ENCODE measurements around the gene SUFU.
A peak's percentile ranks its signal among the peaks of the same experiment; 100 is the strongest.
"Not testable (repeated sequence)": the region's sequence is repeated elsewhere in the genome, so short reads cannot be mapped to it uniquely, and the experiment has no call there.

SUFU gene

DNA sequence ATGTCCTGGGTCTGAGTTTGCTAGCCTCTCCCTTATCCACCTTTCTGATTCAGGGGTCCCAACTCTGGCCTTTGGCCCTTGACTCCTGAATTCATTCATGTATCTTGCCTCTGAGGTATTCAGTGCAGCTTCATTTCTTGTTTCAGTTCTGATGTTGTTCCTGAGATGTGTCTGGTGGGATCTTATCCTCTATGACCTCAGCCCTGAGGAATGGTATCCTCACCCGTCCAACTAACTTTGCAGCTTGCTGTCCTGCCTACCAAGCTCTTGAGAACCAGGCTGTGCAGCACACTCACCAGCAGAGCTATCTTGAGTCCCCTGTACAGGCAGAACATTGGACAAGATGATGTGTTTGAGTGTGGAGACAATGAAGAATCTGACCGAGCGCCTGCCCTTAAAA is 13.8 kb downstream of the SUFU start:
- no peak for DNase-seq

DNA sequence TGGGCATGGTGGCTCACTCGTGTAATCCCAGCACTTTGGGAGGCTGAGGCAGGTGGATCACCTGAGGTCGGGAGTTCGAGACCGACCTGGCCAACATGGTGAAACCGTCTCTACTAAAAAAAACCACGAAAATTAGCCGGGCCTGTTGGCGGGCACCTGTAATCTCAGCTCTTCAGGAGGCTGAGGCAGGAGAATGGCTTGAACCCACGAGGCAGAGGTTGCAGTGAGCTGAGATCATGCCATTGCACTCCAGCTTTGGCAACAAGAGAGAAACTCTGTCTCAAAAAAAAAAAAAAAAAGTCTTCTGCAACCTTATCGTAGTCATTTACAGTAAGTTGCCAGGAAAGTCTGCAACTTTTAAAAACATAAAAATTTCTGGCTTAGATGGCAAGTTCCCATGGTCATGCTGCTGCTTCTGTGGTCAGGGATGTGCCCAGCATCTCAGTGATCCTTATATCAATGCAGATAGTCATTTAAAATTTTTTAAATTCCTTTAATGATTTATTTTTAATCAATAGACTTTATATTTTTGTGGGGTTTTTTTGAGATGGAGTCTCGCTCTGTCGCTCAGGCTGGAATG is 15.6 kb downstream of the SUFU start:
- DNase-seq = no peak

DNA sequence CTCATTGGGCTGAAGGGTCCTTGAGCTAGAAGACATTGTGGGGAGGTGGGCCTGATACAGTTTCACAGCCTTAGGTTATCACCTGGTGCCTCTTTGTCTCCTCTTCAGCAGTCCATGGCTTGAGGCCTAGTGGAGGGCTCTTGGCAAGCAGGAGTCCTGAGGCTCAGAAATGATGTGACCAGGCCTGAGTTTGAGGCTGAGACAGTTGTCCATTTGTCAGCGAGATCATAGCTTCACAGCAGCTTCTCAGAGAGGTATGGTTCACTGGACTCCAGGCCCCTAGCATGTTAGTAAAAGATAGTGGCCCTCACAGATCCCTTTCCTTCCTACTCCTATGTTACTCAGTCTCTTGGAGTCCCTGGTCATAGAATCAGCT is 19.1 kb downstream of the SUFU start:
- DNase-seq = no peak

DNA sequence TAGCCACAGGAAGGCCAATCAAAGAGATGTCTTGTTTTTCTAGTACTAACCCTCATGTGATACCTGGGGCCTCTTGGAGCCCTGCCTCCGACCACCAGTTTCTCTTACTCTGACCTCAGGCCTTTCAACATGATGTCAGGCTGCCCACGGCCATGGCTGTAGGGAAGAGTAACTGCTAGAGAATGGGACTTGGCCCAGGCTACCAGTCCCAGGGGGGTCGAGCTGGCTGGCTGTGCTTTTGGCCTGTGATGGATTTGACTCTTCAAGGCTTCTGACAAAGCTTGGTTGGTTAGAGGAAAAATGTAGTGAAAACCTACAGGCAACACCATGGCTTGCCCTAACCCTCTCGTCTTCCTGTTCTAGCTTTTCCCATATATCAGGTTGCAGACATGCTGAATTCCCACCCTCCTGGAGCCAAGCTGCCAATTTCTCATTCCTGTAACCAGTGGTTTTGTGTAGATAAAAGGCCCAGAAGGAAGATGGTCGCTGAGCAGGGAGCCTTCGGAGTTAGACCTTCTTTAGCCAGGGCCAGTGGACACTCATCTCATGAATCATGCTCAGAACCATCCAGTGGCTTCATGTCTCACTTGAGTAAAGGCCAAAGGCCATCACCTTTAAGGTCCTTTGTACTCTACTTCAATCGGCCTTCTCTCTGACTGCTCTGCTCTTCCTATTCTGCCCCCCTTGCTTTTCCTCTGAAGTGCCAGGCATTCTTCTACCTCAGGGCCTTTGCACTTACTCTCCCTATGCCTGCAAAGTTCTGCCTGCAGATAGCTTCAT is 19.7 kb downstream of the SUFU start:
- DNase-seq = no peak

DNA sequence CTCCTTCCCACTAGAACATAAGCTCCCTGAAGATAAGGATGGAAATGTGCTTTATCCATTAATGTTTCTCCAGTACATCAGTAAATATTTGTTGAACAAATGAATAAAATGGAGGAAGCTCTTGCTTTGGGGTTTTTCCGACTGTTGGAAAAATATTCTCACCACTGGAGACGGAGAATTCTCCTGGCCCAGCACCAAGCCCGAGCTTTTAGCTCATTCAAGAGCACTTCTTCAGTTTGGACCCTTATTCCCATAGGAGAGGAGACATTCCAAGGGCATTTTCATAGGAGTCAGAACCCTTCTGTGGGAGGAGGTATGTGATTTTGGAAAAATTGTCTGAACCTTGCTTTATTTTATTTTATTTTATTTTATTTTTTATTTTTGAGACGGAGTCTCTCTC is 21.0 kb downstream of the SUFU start:
- DNase-seq = no peak

DNA sequence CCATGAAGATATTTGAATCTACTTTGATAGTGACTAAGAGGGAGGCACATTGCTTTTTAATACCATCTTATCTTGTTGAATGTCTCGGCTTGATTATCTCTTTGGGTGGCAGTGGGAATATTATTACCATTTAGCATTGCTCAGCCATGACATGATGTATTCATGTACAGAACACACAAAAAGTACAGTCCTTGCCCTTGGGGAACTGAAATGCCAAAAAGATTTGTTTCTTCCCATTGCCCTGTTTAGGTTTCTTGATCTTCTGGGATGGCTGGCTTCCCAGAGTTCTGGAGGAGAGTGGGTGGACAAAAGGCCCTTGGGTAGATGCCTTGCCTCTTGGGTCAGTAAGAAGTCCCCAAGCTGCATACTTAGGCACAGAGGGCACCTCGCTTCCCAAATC is 23.8 kb downstream of the SUFU start:
- DNase-seq = no peak

DNA sequence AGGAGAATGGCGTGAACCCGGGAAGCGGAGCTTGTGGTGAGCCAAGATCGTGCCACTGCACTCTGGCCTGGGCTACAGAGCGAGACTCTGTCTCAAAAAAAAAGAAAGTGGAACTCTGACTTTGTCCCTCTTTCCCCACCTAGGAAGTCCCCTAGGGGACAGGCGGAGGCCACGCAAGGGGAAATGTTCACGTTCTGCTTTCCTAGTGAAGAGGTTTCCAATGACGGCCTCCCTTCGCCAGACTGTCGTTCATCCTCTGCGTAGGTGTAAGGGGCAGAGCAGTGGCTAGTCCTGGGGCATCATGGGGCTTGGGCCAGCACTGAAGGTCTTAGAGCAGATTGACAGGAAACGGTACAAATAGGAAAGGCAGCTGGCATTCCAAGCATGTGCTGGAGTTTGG is 30.6 kb downstream of the SUFU start:
- DNase-seq = no peak

DNA sequence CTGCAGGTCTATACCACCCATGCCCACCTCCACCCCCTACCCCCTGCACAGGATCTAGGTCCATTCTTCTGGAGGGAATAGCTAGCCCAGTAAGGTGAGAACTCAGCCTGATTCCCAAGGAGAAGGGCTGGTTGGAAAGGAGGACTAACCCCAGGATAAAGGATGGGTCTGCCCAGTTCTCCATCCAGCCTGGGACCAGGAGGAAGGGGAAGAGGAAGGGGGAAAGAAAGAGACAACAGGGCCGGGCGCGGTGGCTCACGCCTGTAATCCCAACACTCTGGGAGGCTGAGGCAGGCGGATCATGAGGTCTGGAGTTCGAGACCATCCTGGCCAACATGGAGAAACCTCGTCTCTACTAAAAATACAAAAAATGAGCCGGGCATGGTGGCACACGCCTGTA is 31.2 kb downstream of the SUFU start:
- not testable (repeated sequence) for DNase-seq

DNA sequence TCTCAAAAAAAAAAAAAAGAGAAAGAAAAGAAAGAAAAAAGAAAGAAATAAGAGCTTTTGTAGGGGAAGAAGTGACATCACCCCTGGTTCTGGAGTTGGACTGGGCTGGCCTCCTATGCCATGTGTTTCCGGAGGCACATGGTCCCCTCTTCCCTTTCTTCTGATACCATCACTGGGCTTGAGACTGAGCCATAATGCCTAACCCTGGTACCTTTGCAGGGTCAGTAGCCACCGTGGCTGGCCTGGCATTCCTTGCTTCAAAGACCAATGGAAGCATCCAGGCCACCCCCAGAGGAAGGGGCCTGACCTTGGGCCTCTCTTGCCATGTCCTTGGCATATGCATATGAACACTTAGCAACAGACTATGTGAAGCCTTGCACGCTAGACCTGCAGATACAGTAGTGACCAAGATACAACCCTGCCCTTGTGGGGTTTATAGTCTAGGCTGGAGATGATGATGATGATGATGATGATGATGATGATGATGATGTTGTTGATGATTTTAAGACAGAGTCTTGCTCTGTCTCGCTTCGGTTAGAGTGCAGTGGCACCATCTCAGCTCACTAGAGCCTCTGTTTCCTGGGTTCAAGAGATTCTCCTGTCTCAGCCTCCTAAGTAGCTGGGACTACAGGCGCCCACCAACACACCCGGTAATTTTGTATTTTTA is 31.8 kb downstream of the SUFU start:
- no peak for DNase-seq

DNA sequence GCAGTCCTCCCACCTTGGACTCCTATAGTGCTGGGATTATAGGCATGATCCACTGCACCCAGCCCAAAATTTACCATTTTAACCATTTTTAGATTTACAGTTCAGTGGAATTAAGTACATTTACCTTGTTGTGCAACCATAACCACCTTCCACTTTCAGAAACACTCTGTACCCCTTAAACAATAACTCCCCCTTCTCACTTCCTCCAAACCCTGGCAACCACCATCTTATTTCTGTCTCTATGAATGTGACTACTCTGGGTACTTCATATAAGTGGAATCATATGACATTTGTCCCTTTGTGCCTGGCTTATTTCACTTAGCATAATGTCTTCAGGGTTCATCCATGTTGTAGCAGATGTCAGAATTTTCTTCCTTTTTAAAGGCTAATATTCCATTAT is 33.6 kb downstream of the SUFU start:
- DNase-seq = no peak

DNA sequence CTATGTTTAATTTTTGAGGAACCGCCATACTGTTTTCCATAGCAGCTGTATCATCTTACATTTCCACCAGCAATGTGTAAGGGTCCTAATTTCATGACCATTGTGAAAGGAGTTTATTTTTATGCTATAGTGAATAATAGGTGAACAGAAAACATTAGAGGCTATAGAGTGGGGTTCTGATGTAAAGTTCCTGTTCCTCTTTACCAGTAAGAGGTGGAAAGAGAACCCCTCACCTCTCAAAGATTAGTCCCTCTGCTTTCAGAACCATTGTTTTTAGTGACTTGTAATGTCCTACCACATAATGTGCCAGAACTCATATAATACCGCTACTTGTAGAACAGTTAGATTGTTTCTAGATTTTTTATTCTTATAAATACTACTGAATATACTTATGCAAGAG is 34.2 kb downstream of the SUFU start:
- no peak for DNase-seq

DNA sequence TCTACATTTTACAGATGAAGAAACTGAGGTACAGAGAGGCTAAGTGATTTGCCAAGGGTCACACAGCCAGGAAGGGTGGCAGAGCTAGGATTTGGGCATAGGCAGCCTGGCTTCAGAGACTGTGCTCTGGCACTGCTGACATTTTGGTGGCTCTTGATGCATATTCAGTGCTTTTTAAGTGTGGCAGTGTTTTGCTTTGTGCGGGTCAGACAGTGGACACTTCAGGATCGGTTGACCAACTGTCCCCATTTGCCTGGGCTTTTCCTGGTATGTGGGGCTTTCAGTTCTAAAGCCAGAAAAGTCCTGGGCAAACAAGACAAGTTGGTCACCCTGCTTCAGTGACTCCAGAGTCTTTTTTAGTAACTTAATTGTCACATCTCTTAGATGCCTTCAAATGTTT is 35.0 kb downstream of the SUFU start:
- no peak for DNase-seq

DNA sequence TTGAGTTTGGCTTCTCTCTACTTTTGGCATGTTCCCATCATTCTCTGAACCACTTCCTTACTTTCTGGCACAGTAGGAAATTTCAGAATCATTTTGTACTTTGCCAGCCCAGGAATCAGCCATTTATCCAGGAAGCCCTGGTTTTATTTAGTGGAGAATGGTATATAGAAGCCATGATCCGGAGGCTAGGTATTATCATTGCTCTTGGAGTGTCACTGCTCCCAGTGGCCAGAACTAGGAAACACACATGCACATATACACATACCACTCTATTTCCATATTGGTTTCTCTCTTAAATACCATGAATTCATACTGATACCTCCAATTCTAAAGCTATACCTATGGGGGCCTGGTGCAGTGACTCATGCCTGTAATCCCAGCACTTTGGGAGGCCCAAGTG is 36.3 kb downstream of the SUFU start:
- DNase-seq = peak; percentile 1

DNA sequence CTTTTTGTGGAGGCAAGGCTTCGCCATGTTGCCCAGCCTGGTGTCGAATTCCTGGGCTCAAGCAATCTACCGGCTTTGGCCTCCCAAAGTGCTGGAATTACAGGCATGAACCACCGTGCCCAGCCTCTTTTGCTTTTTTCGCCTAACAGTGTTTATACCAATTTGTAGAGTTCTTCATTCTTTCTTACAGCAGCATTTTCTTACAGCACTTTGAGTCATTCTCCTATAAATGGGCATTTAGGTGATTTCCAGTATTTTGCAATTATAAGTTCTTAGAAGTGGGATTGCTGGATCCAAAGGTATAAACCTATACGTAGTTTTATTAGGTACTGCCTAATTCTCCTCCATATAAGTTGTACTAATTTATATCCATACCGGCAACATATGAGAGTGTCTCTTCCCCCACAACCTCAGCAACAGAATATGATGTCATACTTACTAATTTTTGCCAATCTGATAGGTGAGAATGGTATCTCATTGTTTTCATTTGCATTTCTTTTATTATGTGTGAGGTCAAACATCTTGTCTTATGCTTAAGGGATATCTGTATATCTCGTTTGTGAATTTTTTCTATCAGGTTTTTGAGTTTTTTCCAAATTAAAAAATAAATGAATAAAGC is 39.1 kb downstream of the SUFU start:
- no peak for DNase-seq

DNA sequence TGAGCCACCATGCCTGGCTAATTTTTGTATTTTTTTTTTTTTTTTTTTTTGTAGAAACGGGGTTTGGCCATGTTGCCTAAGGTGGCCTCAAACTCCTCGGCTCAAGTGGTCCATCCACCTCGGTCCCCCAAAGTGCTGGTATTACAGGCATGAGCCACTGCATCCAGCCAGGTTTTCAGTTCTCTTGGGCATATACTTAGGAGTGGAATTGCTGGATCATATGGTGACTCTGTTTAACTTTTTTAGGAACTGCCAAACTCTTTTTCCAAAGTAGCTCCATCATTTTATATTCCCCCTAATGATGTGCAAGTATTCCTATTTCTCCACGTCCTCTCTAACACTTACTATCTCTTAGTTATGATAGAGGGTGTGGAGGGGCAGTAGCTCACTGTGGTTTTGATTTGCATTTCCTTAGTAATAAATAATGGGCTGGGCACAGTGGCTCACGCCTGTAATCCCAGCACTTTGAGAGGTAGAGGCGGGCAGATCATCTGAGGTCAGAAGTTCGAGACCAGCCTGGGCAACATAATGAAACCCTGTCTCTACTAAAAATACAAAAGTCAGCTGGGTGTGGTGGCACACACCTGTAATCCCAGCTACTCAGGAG is 41.6 kb downstream of the SUFU start:
- no peak for DNase-seq

DNA sequence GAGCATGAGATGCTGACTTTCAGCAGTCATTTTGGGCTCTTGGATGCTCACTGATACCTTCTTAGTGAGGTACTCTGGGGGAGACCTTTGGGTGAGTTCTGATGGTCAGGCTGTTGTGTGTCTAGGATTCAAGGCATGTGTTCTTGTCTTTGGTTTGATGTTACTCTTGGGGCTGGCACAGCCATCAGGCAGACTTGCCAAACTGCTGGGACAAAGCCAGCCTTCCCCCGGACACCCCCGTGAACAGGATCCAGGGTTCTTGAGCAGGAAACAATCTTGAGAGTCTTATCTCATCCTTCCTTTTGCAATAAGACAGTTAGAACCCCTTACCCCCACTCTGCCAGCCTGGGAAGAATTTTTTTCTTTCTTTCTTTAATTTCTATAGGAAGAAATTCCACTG is 42.2 kb downstream of the SUFU start:
- DNase-seq = no peak

DNA sequence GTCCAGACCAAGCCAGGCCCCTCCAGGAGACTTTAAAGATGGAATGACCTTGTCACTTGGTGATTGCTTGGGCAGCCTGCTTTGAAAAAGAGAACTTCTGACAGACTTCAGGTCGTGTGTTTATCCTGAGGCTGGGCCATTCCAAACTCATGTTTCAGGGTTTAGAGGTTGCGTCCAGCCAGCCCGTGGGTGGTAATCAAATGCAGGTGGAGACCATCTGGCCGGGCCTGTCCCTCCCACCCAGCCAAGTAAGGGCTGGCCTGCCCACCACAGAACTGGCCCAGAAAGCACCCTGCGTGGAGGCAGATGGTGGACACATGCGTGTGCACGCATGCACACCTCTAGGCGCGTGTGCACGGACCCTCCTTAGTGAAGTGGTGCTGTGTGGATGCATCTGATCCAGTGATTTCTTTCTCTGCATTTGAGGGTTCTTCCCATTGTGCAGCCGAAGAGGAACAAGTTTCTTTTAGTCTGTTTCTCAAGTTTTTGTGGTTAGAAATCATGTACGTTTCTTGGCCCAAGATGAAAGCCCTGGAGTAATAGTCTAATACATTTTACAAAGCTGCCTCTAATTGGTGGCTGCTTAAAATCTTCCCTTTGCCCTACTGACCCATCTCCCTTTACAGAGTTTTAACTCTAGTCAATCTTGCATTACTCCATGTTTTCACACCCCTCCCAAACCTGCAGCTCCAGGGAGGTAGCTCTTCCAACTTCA is 43.0 kb downstream of the SUFU start:
- DNase-seq = no peak

DNA sequence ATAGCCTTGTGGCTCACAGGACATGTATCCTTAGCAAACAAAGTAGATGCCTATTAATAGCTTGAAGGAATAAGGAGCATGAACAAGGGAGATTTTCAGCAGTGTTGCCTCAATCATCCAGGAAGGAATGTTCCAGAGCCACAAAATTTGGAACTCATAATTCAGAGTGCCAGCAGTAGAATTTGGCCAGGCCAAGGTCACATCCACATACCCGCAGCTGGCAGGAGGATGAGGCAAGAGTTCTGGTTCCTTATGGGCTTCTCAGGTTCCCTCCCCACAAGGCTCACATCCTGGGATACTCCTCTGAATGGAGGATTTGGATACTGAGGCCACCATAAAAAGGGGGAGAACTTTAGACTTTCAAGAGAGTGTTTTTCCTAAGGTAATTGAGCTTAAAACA is 45.8 kb downstream of the SUFU start:
- DNase-seq = no peak

DNA sequence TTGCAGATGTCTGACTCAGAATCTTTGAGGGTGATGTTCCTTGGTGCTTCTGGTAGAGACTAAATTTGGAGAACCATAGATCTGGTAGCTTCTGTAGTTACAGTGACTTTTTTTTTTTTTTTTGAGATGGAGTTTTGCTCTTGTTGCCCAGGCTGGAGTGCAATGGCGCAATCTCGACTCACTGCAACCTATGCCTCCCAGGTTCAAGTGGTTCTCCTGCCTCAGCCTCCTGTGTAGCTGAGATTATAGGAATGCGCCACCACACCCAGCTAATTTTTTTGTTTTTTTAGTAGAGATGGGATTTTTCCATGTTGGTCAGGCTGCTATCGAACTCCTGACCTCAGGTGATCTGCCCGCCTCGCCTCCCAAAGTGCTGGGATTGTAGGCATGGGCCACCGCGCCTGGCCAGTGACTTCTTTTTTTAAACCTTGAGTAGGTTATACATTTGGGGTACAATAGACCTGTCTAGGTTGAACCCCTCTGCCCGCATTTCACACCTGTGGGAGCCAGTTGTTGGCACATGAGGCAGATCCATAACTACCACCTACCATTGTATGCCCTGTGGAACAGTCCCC is 47.0 kb downstream of the SUFU start:
- no peak for DNase-seq

DNA sequence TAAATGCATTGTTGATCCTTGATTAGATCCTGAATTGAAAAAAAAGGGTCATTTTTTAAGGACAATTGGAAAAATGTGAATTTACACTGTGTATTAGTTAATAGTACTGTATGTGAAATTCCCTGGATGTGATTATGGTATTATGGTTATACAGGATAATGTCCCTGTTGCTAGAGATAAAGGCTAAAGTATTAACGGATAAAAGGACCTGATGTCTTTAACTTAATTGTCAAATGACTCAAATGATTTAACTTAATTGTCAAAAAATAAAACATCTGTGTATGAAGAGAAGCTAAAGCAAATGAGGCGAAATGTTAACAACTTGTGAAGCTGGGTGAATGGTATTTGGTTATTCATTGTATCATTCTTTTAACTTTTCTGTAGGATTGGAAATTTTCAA is 48.8 kb downstream of the SUFU start:
- no peak for DNase-seq

DNA sequence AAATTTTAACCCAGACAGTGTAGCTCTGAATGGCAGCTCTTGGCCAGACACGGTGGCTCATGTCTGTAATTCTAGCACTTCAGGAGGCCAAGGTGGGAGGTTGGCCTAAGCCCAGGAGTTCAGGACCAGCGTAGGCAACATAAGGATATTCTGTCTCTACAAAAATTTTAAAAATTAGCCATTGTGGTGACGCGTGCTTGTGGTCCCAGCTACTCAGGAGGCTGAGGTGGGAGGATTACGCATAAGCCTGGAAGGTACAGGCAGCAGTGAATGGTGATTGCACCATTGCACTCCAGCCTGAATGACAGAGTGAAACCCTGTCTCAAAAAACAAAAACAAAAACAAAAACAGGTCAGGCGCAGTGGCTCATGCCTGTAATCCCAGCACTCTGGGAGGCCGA is 50.0 kb downstream of the SUFU start:
- DNase-seq = no peak

DNA sequence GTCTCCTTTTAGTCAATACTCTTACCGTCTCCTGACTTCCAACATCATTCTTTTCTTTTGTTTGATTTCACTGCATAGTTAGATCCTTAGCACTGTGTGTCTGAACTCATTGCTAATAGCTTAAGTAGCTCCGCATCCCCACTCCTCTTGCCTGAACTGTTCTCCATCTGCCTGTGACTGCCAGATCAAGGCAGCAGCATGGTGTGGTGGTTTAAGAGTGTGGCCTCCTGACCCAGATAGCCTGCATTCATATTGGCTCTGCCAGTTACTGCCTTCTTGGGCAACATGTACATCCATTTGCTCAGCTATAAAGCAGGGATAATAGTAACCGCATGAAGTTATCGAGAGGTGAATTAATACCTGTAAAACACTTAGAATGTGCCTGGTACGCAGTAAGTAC is 50.8 kb downstream of the SUFU start:
- no peak for DNase-seq

Data from NCI-H69 (cell line).